ENCODE measurements around the gene TMEM187. TPM values are rescaled to one million over a fixed set of nuclear protein-coding genes. Genes with fewer than 3 reads are reported as not detected.

The TMEM187 gene
- total and polyA plus RNA-seq, 10 of the 15 experiments (the other 5 are each of a cell fraction or from before 2014, with no cell fraction given), result 0.45 to 8.5 (median 4.1) TPM

DNA sequence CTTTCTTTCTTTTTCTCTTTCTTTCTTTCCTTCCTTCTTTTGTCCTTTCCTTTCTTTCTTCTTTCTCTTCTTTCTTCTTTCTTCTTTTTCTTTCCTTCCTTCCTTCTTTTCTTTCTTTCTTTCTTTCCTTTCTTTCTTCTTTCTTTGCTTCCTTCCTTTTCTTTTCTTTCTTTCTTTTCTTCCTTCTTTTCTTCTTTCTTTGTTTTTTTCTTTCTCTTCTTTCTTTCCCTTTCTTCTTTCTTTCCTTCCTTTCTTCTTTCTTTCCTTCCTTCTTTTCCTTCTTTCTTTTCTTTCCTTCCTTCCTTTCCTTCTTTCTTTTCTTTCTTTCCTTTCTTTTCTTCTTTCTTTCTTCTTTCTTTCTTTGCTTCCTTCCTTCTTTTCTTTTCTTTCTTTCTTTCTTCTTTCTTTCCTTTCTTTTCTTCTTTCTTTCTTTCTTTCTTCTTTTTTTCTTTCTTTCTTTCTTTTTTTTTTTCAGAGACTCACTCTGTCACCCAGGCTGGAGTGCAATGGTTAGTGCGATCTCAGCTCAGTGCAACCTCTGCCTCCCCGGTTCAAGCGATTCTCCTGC is 18.5 kb downstream of the TMEM187 start:
- no peak for DNase-seq (ENCODE audit: low read depth, low spot score)
- FAIRE-seq, result no peak
- H3K4me2 ChIP-seq (ENCODE audit: control insufficient read depth, insufficient read depth), result no peak overlapping the region
- WGBS (ENCODE audit: insufficient coverage, insufficient replicate concordance, low lambda C conversion rate, missing lambda C conversion rate), result 100% methylated on average over 3 of the region's 3 CpGs
- no peaks in the 10 kb centered on the region for H4K20me1 ChIP-seq (ENCODE audit: control insufficient read depth, insufficient read depth)
- no peak overlapping the region for H3K4me3 ChIP-seq
- TF ChIP-seq CBX5 (IDR thresholded peaks at IDR 0.05; ENCODE audit: low read depth), result no peak
- no peak for TF ChIP-seq NFIC (IDR thresholded peaks at IDR 0.05; ENCODE audit: low read depth, low read length)
- no peak for TF ChIP-seq BACH1 (IDR thresholded peaks at IDR 0.05; ENCODE audit: borderline replicate concordance)
- no peak for TF ChIP-seq SIX5 (IDR thresholded peaks at IDR 0.05; ENCODE audit: low read depth, low read length, severe bottlenecking)
- no peak for TF ChIP-seq CBX3 (IDR thresholded peaks at IDR 0.05; ENCODE audit: borderline replicate concordance, low read depth)
- TF ChIP-seq MEF2A (IDR thresholded peaks at IDR 0.05; ENCODE audit: insufficient read depth, low read depth, low read length), result no peak
- no peak for TF ChIP-seq SUZ12 (IDR thresholded peaks at IDR 0.05; ENCODE audit: unreplicated experiment)
- TF ChIP-seq SREBF1 (IDR thresholded peaks at IDR 0.05; ENCODE audit: low read length), result no peak
- no peak for TF ChIP-seq ASH2L (IDR thresholded peaks at IDR 0.05; ENCODE audit: borderline replicate concordance, low read depth)
- TF ChIP-seq HDAC6 (IDR thresholded peaks at IDR 0.05; ENCODE audit: unreplicated experiment), result no peak
- no peak for TF ChIP-seq IKZF1 (conservative IDR thresholded peaks at IDR 0.05)
- TF ChIP-seq USF2 (IDR thresholded peaks at IDR 0.05; ENCODE audit: borderline replicate concordance, low read depth, low read length), result no peak
- no peak for TF ChIP-seq MTA2 (IDR thresholded peaks at IDR 0.05; ENCODE audit: low read depth)
- no peak for TF ChIP-seq SMAD1 (IDR thresholded peaks at IDR 0.05; ENCODE audit: low read depth, partially characterized antibody)
- no peak for TF ChIP-seq CHD1 (IDR thresholded peaks at IDR 0.05; ENCODE audit: low read depth, low read length)
- TF ChIP-seq, protein P1, sequence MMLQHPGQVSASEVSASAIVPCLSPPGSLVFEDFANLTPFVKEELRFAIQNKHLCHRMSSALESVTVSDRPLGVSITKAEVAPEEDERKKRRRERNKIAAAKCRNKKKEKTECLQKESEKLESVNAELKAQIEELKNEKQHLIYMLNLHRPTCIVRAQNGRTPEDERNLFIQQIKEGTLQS (IDR thresholded peaks at IDR 0.05; ENCODE audit: borderline replicate concordance, extremely low read depth, low read depth, low read length), result no peak
- TF ChIP-seq PAX8 (IDR thresholded peaks at IDR 0.05), result no peak
- no peak for TF ChIP-seq NR2C1 (IDR thresholded peaks at IDR 0.05)
- TF ChIP-seq SIN3A (IDR thresholded peaks at IDR 0.05; ENCODE audit: low read depth, low read length), result no peak
- TF ChIP-seq MAX (IDR thresholded peaks at IDR 0.05; ENCODE audit: low read depth, low read length), result no peak
- POLR2A ChIA-PET, result interaction anchor here (0.6 kb wide), 1 partner anchor 8 kb away, joined by 3 read pairs; no protein-coding TSS in a partner anchor
- SMC1A ChIA-PET (ENCODE audit: uncharacterized antibody, unreplicated experiment), result no interaction called here
- RAD21 ChIA-PET (ENCODE audit: unreplicated experiment), result no interaction called here
- H2AFZ ChIP-seq (ENCODE audit: control insufficient read depth, low read depth, low read length), result no peak overlapping the region
- no peaks in the 10 kb centered on the region for H3K4me1 ChIP-seq (ENCODE audit: control insufficient read depth, insufficient read depth, low read length)
- in situ Hi-C loops (cut with MboI) (no loop called here), intact Hi-C loops (cut with micrococcal nuclease; ENCODE audit: unreplicated experiment) (no loop called here)
- no peaks in the 10 kb centered on the region; the same call in 2 of the 3 replicates for H3K9me3 ChIP-seq (replicated peaks; ENCODE audit: control insufficient read depth, insufficient read depth, low read length)
- no peaks in the 10 kb centered on the region for H3K36me3 ChIP-seq (ENCODE audit: control insufficient read depth in 2 of 2, insufficient read depth in 2 of 2, low read length in 1 of 2)
- CTCF ChIA-PET, result no interaction called here
- H3K27ac ChIP-seq (ENCODE audit: control insufficient read depth, insufficient read depth), result no peak overlapping the region
- no peaks in the 10 kb centered on the region for H3K27me3 ChIP-seq (replicated peaks in 1 of 2; ENCODE audit: control insufficient read depth in 2 of 2, insufficient read depth in 2 of 2, low read length in 1 of 2)
- BruUV-seq (replicated peaks), result no TSS peak
- no peaks in the 10 kb centered on the region for H3K79me2 ChIP-seq (ENCODE audit: control insufficient read depth, insufficient read depth, low read length)
- no peak for ATAC-seq
- no peak overlapping the region for H3K9ac ChIP-seq (ENCODE audit: control insufficient read depth, insufficient read depth, low read length)

All from GM12878 (cell line).